GM21526 (cell line): ENCODE data around the gene PCDHGB4.
"Not testable (repeated sequence)": the region's sequence is repeated elsewhere in the genome, so short reads cannot be mapped to it uniquely, and the experiment has no call there.

Source experiments
- ATAC-seq: cut with Tn5 transposase; IDR thresholded peaks from one replicate; pipeline ENCODE4 v1.9.1; 2021; ENCODE audit warnings: moderate library complexity; ENCODE audit not compliant: unreplicated experiment, low FRiP score

PCDHGB4 gene

DNA sequence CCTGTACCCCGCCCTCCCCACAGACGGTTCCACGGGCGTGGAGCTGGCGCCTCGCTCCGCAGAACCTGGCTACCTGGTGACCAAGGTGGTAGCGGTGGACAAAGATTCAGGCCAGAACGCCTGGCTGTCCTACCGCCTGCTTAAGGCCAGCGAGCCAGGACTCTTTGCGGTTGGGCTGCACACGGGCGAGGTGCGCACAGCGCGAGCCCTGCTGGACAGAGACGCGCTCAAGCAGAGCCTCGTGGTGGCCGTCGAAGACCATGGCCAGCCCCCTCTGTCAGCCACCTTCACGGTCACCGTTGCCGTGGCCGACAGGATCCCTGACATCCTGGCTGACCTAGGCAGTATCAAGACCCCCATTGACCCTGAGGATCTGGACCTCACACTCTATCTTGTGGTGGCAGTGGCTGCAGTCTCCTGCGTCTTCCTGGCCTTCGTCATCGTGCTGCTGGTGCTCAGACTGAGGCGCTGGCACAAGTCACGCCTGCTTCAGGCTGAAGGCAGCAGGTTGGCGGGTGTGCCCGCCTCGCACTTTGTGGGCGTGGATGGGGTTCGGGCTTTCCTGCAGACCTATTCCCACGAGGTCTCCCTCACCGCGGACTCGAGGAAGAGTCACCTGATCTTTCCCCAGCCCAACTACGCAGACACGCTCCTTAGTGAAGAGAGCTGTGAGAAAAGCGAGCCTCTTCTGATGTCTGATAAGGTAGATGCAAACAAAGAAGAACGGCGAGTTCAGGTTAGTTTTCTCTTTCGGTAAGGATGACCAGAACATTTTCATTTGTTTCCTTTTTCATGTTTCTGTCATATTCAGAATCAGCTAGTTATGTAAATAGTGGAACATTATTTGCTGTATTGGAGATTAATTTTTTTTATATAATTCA lies 21.2 kb upstream of the PCDHGB4 start:
- ATAC-seq, result no peak

- ATAC-seq, result peak; percentile 93
These were observed 17.3 kb upstream of the PCDHGB4 start, which contains the start of gene PCDHGB3 for GRCh38 chr5:141369994-141370848. TSS of gene PCDHGB3 (plus strand) at chr5:141370242. CDS start at chr5:141370395, 153 bp downstream.

DNA sequence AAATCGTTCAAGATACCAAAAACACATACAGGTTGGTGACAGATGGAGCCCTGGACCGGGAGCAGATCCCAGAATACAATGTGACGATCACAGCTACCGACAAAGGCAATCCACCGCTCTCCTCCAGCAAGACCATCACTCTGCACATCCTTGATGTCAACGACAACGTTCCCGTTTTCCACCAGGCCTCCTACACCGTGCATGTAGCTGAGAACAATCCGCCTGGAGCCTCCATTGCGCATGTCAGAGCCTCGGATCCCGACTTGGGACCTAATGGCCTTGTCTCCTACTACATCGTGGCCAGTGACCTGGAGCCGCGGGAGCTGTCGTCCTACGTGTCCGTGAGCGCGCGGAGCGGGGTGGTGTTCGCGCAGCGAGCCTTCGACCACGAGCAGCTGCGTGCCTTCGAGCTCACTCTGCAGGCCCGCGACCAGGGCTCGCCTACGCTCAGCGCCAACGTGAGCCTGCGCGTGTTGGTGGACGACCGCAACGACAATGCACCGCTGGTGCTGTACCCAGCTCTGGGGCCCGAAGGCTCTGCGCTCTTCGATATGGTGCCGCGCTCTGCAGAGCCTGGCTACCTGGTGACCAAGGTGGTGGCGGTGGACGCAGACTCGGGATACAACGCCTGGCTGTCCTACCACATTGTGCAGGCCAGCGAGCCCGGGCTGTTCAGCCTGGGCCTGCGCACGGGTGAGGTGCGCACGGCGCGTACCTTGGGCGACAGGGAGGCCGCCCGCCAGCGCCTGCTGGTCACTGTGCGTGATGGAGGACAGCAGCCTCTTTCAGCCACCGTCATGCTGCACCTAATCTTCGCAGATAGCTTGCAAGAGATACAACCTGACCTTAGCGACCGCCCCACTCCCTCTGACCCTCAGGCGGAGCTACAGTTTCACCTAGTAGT lies 15.7 kb upstream of the PCDHGB4 start:
- ATAC-seq, result no peak

GRCh38 chr5:141373673-141374317 lies 13.7 kb upstream of the PCDHGB4 start, which contains the start of gene PCDHGA6:
TSS of gene PCDHGA6 (plus strand) at chr5:141373891. CDS start at chr5:141374084, 193 bp downstream.
- ATAC-seq, result no peak

DNA sequence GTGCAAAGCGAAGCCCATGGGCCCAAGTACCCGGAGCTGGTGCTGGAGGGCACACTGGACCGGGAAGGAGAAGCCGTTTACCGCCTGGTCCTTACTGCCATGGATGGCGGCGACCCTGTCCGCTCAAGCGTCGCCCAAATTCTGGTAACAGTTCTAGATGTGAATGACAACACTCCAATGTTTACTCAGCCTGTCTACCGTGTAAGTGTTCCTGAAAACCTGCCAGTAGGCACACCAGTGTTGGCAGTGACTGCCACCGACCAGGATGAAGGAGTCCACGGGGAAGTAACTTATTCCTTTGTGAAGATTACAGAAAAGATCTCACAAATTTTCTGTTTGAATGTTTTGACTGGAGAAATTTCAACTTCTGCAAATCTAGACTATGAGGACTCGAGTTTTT lies 12.9 kb upstream of the PCDHGB4 start:
- ATAC-seq, result no peak

- not testable (repeated sequence) for ATAC-seq
These were observed 11.9 kb upstream of the PCDHGB4 start for GRCh38 chr5:141375444-141376155.

GRCh38 chr5:141382469-141383294 lies 4.8 kb upstream of the PCDHGB4 start, which contains the start of gene PCDHGA7:
TSS of gene PCDHGA7 (plus strand) at chr5:141382742. CDS start at chr5:141382900, 158 bp downstream.
- no peak for ATAC-seq

DNA sequence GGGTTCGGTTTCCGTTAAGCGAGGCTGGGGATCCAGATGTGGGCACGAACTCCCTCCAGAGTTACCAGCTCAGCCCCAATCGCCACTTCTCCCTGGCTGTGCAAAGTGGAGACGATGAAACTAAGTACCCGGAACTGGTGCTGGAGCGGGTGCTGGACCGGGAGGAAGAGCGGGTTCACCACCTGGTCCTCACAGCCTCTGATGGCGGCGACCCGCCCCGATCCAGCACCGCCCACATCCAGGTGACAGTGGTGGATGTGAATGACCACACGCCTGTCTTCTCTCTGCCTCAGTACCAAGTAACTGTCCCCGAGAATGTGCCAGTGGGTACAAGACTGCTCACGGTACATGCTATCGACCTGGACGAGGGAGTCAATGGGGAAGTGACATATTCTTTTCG lies 4.2 kb upstream of the PCDHGB4 start:
- no peak for ATAC-seq

DNA sequence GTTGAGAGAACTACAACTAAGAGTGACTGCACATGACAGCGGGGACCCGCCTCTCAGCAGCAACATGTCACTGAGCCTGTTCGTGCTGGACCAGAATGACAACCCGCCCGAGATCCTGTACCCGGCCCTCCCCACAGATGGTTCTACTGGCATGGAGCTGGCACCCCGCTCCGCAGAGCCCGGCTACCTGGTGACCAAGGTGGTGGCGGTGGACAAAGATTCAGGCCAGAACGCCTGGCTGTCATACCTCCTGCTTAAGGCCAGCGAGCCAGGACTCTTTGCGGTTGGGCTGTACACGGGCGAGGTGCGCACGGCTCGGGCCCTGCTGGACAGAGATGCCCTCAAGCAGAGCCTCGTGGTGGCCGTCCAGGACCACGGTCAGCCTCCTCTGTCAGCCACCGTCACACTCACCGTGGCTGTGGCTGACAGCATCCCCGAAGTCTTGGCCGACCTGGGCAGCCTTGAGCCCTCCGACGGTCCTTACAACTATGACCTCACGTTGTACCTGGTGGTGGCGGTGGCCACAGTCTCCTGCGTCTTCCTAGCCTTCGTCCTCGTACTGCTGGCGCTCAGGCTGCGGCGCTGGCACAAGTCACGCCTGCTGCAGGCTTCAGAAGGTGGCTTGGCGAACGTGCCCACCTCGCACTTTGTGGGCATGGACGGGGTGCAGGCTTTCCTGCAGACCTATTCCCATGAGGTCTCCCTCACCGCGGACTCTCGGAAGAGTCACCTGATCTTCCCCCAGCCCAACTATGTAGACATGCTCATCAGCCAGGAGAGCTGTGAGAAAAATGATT lies 2.8 kb upstream of the PCDHGB4 start:
- no peak for ATAC-seq

DNA sequence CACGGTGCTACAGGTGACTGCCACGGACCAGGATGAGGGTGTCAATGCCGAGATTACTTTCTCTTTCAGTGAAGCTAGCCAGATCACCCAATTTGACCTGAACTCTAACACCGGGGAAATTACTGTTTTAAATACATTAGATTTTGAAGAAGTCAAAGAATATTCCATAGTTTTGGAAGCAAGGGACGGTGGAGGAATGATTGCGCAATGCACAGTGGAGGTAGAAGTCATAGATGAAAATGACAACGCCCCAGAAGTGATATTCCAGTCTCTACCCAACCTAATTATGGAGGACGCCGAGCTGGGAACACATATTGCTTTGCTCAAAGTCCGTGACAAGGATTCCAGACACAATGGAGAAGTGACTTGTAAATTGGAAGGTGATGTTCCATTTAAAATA lies 1.2 kb downstream of the PCDHGB4 start:
- ATAC-seq, result no peak

DNA sequence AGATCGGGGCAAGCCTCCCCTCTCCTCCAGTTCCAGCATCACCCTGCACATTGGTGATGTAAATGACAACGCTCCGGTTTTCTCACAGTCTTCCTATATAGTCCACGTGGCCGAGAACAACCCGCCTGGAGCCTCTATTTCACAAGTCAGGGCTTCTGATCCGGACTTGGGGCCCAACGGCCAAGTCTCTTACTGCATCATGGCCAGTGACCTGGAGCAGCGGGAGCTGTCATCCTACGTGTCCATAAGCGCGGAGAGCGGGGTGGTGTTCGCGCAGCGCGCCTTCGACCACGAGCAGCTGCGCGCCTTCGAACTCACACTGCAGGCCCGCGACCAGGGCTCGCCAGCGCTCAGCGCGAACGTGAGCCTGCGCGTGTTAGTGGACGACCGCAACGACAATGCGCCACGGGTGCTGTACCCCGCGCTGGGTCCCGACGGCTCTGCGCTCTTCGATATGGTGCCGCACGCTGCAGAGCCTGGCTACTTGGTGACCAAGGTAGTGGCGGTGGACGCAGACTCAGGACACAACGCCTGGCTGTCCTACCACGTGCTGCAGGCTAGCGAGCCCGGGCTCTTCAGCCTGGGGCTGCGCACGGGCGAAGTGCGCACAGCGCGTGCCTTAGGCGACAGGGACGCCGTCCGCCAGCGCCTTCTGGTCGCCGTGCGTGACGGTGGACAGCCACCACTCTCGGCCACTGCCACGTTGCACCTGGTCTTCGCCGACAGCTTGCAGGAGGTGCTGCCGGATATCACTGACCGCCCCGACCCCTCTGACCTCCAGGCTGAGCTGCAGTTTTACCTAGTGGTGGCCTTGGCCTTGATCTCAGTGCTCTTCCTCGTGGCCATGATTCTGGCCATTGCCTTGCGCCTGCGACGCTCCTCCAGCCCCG lies 1.9 kb downstream of the PCDHGB4 start:
- ATAC-seq, result no peak

DNA sequence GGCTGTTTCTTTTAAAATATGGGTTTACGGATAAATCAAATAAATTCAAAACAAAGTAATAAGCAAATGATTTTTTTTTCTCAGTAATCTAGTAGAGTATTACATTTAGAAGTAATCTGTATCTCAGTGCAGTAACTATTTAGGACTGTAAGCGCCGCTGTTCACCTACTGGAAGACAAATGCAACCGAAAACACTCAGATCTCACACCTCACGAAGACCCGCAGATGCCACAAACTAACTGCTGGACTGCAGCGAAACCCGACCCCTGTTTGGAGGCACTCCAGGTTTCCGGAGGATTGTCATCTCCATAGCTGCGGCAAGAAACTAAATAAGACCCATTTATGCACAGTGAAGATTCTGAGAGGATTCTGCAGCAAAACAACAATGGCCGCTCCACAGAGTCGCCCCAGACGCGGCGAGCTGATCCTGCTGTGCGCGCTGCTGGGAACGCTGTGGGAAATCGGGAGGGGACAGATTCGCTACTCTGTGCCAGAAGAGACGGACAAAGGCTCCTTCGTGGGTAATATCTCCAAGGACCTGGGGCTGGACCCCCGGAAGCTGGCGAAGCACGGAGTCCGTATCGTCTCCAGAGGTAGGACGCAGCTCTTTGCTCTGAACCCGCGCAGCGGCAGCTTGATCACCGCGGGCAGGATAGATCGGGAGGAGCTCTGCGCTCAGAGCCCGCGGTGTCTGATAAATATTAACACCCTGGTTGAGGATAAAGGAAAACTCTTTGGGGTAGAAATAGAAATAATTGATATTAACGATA lies 5.1 kb downstream of the PCDHGB4 start, which contains the start of gene PCDHGA8:
Gene PCDHGA8, plus strand, starts transcription at position 205 of the 770 bp plus-strand sequence. Its CDS starts 181 bp downstream, at position 386.
- ATAC-seq, result no peak

DNA sequence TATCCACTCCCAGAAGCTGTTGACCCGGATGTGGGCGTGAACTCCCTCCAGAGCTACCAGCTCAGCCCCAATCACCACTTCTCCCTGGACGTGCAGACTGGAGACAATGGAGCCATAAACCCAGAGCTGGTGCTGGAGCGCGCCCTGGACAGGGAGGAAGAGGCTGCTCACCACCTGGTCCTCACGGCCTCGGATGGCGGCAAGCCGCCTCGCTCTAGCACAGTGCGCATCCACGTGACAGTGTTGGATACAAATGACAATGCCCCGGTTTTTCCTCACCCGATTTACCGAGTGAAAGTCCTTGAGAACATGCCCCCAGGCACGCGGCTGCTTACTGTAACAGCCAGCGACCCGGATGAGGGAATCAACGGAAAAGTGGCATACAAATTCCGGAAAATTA lies 5.8 kb downstream of the PCDHGB4 start:
- no peak for ATAC-seq

GRCh38 chr5:141394401-141395187 lies 7.1 kb downstream of the PCDHGB4 start:
- ATAC-seq, result not testable (repeated sequence)
